ENCODE results near the gene CUL9.

CUL9 gene

DNA sequence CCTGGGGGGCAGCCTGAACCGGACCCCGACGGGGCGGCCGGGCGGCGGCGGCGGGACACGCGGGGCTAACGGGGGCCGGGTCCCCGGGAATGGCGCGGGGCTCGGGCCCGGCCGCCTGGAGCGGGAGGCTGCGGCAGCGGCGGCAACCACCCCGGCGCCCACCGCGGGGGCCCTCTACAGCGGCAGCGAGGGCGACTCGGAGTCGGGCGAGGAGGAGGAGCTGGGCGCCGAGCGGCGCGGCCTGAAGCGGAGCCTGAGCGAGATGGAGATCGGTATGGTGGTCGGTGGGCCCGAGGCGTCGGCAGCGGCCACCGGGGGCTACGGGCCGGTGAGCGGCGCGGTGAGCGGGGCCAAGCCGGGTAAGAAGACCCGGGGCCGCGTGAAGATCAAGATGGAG, 10.3 kb upstream of the CUL9 start:
- Histone ChIP-seq H3K36me3 (replicated peaks; ENCODE audit: insufficient read depth, low read length) (peaks cover 3% of the 10 kb centered on the region; the same call in 1 of the 2 replicates), H3K9me3 (replicated peaks; ENCODE audit: insufficient read depth, low read length) (no peaks in the 10 kb centered on the region), H3K27ac (ENCODE audit: low read length) (peak overlapping the region; percentile 38; the same call in 1 of the 2 replicates), H3K79me2 (ENCODE audit: low read length) (peaks cover 39% of the 10 kb centered on the region), H3K9ac (ENCODE audit: low read length) (peak overlapping the region; percentile 89), H3K27me3 (replicated peaks; ENCODE audit: insufficient read depth, low read length) (no peaks in the 10 kb centered on the region), H3K4me1 (ENCODE audit: low read length) (peaks cover 25% of the 10 kb centered on the region), H2AFZ (ENCODE audit: low read length) (peak overlapping the region; percentile 77), H3K4me2 (ENCODE audit: low read depth, low read length) (peak overlapping the region; percentile 96), H3K4me3 (ENCODE audit: low read length) (peak overlapping the region; percentile 96), H4K20me1 (ENCODE audit: insufficient read depth, low read length) (peaks cover 5% of the 10 kb centered on the region; the same call in 1 of the 2 replicates), H3K9me2 (replicated peaks; ENCODE audit: insufficient read depth, low read length) (no peaks in the 10 kb centered on the region), H3F3A (ENCODE audit: insufficient read depth, low read length) (peaks cover 18% of the 10 kb centered on the region)
- TF ChIP-seq EZH2 (optimal IDR thresholded peaks at IDR 0.05; ENCODE audit: low read depth, low read length) (no peak), EZH2phosphoT487 (IDR thresholded peaks at IDR 0.05; ENCODE audit: low read length) (no peak)
- TF ChIP-seq, protein P1, sequence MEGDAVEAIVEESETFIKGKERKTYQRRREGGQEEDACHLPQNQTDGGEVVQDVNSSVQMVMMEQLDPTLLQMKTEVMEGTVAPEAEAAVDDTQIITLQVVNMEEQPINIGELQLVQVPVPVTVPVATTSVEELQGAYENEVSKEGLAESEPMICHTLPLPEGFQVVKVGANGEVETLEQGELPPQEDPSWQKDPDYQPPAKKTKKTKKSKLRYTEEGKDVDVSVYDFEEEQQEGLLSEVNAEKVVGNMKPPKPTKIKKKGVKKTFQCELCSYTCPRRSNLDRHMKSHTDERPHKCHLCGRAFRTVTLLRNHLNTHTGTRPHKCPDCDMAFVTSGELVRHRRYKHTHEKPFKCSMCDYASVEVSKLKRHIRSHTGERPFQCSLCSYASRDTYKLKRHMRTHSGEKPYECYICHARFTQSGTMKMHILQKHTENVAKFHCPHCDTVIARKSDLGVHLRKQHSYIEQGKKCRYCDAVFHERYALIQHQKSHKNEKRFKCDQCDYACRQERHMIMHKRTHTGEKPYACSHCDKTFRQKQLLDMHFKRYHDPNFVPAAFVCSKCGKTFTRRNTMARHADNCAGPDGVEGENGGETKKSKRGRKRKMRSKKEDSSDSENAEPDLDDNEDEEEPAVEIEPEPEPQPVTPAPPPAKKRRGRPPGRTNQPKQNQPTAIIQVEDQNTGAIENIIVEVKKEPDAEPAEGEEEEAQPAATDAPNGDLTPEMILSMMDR (IDR thresholded peaks at IDR 0.05; ENCODE audit: low read length) = no peak
- no peak for DNase-seq

DNA sequence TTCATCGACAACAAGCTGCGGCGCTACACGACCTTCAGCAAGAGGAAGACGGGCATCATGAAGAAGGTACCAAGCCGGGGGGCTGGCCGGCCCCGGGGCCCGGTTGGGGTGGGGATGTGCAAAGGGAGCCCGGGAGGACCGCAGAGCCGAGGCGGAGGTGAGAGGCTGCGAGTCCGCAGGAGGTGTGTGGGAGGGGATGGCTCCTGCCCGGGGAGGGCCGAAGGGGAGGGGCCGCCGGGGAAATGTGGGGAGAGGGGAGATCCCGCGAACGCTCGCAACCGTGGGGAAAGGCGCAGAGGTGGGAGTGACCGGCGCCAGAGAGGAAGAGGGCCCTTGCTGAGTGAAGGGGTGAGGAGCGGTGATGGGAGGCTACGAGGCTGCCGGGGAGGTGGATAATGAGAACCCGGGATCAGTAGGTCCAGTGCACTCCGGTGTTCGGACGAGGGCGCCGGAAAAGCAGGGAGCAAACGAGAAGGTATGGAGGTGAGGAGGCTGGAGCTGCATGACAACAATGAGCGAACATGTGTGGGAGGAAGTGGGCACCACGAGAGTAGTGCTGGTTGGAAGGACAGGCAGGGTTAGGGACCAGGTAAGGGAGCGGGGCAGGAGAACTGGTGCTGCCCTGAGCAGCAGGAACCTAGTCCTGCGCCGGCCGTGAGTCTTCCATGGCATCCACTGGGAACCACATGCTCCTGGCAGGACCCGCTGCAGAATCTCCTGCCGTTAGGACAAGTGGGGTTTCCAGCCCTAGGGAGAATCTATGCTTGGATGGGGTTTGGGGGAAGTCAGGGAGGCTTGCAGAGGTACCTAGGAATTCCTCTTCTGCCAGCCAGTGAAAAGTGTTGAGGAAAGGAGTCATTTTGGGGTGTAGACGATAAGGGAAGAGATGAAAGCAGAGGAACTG, 9.6 kb upstream of the CUL9 start:
- DNase-seq = peak; percentile 7
- peak overlapping the region; percentile 96 for H3K4me2 ChIP-seq (ENCODE audit: low read depth, low read length)
- H3K36me3 ChIP-seq (replicated peaks; ENCODE audit: insufficient read depth, low read length) = peaks cover 5% of the 10 kb centered on the region; the same call in 1 of the 2 replicates
- peaks cover 25% of the 10 kb centered on the region for H3K4me1 ChIP-seq (ENCODE audit: low read length)
- peak overlapping the region; percentile 89 for H3K9ac ChIP-seq (ENCODE audit: low read length)
- no peaks in the 10 kb centered on the region for H3K27me3 ChIP-seq (replicated peaks; ENCODE audit: insufficient read depth, low read length)
- peaks cover 39% of the 10 kb centered on the region for H3K79me2 ChIP-seq (ENCODE audit: low read length)
- H3K27ac ChIP-seq (ENCODE audit: low read length) = no peak overlapping the region; the same call in 1 of the 2 replicates
- H3F3A ChIP-seq (ENCODE audit: insufficient read depth, low read length) = peaks cover 18% of the 10 kb centered on the region
- TF ChIP-seq, protein P1 (IDR thresholded peaks at IDR 0.05; ENCODE audit: low read length) = no peak
- TF ChIP-seq EZH2phosphoT487 (IDR thresholded peaks at IDR 0.05; ENCODE audit: low read length) = no peak
- no peak for TF ChIP-seq EZH2 (optimal IDR thresholded peaks at IDR 0.05; ENCODE audit: low read depth, low read length)
- H3K9me3 ChIP-seq (replicated peaks; ENCODE audit: insufficient read depth, low read length) = no peaks in the 10 kb centered on the region
- peaks cover 5% of the 10 kb centered on the region; the same call in 1 of the 2 replicates for H4K20me1 ChIP-seq (ENCODE audit: insufficient read depth, low read length)
- H2AFZ ChIP-seq (ENCODE audit: low read length) = peak overlapping the region; percentile 77
- peak overlapping the region; percentile 96 for H3K4me3 ChIP-seq (ENCODE audit: low read length)
- no peaks in the 10 kb centered on the region for H3K9me2 ChIP-seq (replicated peaks; ENCODE audit: insufficient read depth, low read length)

DNA sequence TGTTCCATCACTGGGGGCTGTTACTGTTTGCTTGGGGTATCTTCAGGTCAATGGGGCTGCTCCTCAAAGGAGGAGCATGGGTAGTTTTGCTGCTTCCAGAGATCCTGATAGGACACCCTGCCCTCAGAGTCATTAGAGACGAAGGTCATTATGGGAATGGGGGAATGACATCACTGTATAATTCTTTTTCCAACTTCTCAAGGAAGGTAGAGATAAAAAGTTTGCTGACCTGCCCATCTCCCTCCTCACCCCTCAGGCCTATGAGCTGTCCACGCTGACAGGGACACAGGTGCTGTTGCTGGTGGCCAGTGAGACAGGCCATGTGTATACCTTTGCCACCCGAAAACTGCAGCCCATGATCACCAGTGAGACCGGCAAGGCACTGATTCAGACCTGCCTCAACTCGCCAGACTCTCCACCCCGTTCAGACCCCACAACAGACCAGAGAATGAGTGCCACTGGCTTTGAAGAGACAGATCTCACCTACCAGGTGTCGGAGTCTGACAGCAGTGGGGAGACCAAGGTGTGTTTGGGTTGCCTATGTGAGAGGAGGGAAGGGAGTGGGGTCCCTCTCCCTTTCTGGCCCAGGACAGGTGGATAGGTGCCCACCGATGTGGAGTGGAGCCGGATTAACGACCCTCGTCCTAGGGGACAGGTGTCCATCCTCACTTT, 8.3 kb upstream of the CUL9 start:
- Histone ChIP-seq H3K4me3 (ENCODE audit: low read length) (peak overlapping the region; percentile 46), H3K27ac (ENCODE audit: low read length) (peak overlapping the region; percentile 69; the same call in 1 of the 2 replicates), H3K9me2 (replicated peaks; ENCODE audit: insufficient read depth, low read length) (no peaks in the 10 kb centered on the region), H4K20me1 (ENCODE audit: insufficient read depth, low read length) (peaks cover 5% of the 10 kb centered on the region; the same call in 1 of the 2 replicates), H3K4me2 (ENCODE audit: low read depth, low read length) (peak overlapping the region; percentile 96), H3K9me3 (replicated peaks; ENCODE audit: insufficient read depth, low read length) (no peaks in the 10 kb centered on the region), H2AFZ (ENCODE audit: low read length) (no peak overlapping the region), H3K36me3 (replicated peaks; ENCODE audit: insufficient read depth, low read length) (peaks cover 5% of the 10 kb centered on the region; the same call in 1 of the 2 replicates), H3K27me3 (replicated peaks; ENCODE audit: insufficient read depth, low read length) (no peaks in the 10 kb centered on the region), H3F3A (ENCODE audit: insufficient read depth, low read length) (peaks cover 18% of the 10 kb centered on the region), H3K4me1 (ENCODE audit: low read length) (peaks cover 25% of the 10 kb centered on the region), H3K79me2 (ENCODE audit: low read length) (peaks cover 39% of the 10 kb centered on the region), H3K9ac (ENCODE audit: low read length) (peak overlapping the region; percentile 37; the same call in 1 of the 2 replicates)
- no peak for DNase-seq
- TF ChIP-seq, protein P1 (IDR thresholded peaks at IDR 0.05; ENCODE audit: low read length) = no peak
